Measurements from ENCODE around the gene ZNF710.

GRCh38 chr15:90016721-90017120, 15.6 kb downstream of the ZNF710 start:
- TF ChIP-seq POLR2A (IDR thresholded peaks at IDR 0.05) (no peak), CTCF (IDR thresholded peaks at IDR 0.05) (no peak), POLR2AphosphoS5 (IDR thresholded peaks at IDR 0.05) (no peak), EP300 (IDR thresholded peaks at IDR 0.05) (no peak)
